ENCODE data around the gene FGFR2. TPM values are rescaled to one million over a fixed set of nuclear protein-coding genes. Genes with fewer than 3 reads are reported as not detected.

FGFR2 gene
- total and polyA plus RNA-seq, 2 donors (not counting 3 experiments of a cell fraction or from before 2014, with no cell fraction given) = 0.06 TPM; not detected in 1

- H2AFZ ChIP-seq (ENCODE audit: low read depth, low read length) = no peak overlapping the region
- H3K9ac ChIP-seq (replicated peaks; ENCODE audit: extremely low read depth, insufficient read depth, low read length) = no peak overlapping the region
- CTCF ChIA-PET = no interaction called here
- intact Hi-C loops (cut with micrococcal nuclease) = no loop called here
- H3K27ac ChIP-seq (ENCODE audit: insufficient read depth, low read depth, low read length) = no peak overlapping the region
- TF ChIP-seq EZH2 (IDR thresholded peaks at IDR 0.05; ENCODE audit: borderline replicate concordance, low read depth, low read length, severe bottlenecking) = no peak
- no peak for TF ChIP-seq POLR2AphosphoS5 (IDR thresholded peaks at IDR 0.05; ENCODE audit: insufficient read depth, low read depth, low read length)
- TF ChIP-seq POLR2A (IDR thresholded peaks at IDR 0.05; ENCODE audit: low read depth, low read length) = no peak
- no peak for TF ChIP-seq MYC (IDR thresholded peaks at IDR 0.05; ENCODE audit: low read depth, low read length)
- no peak for TF ChIP-seq FOS (IDR thresholded peaks at IDR 0.05; ENCODE audit: borderline replicate concordance, insufficient read depth, low read length)
- TF ChIP-seq JUN (IDR thresholded peaks at IDR 0.05; ENCODE audit: borderline replicate concordance, insufficient read depth, insufficient read length, low read depth) = no peak
- TF ChIP-seq CTCF (IDR thresholded peaks at IDR 0.05; ENCODE audit: extremely low read depth in 1 of 2, insufficient read depth in 1 of 2, low read depth in 1 of 2, low read length in 2 of 2) = no peak
- FAIRE-seq (no peak), DNase-seq (ENCODE audit: low read depth, low spot score) (no peak)
- no peaks in the 10 kb centered on the region for H3K4me1 ChIP-seq (ENCODE audit: control insufficient read depth, extremely low read depth, insufficient read depth, low read length)
- POLR2A ChIA-PET = no interaction called here
- no peaks in the 10 kb centered on the region for H3K9me3 ChIP-seq (replicated peaks; ENCODE audit: control insufficient read depth, insufficient read depth, low read length)
- no TSS peak for BruUV-seq (replicated peaks)
- H3K9me1 ChIP-seq (replicated peaks; ENCODE audit: control insufficient read depth, extremely low read depth, insufficient read depth, low read length) = no peaks in the 10 kb centered on the region
- H3K4me3 ChIP-seq (replicated peaks in 1 of 3; ENCODE audit: insufficient read depth in 1 of 3, low read depth in 1 of 3, low read length in 3 of 3) = no peak overlapping the region
- no peaks in the 10 kb centered on the region for H4K20me1 ChIP-seq (replicated peaks; ENCODE audit: control insufficient read depth, extremely low read depth, insufficient read depth, low read length)
- no peaks in the 10 kb centered on the region for H3K27me3 ChIP-seq (ENCODE audit: control insufficient read depth in 2 of 2, insufficient read depth in 2 of 2, low read length in 2 of 2)
- dilution Hi-C loops (cut with MboI; ENCODE audit: extremely low pct_ligation_motif_present, low sequenced_read_pairs) = no loop called here
- no peaks in the 10 kb centered on the region for H3K36me3 ChIP-seq (ENCODE audit: control insufficient read depth in 2 of 2, extremely low read depth in 1 of 2, insufficient read depth in 2 of 2, low read length in 2 of 2)
- no peaks in the 10 kb centered on the region for H3K79me2 ChIP-seq (ENCODE audit: control insufficient read depth, insufficient read depth, low read length)
- no peak overlapping the region for H3K4me2 ChIP-seq (ENCODE audit: insufficient read depth, low read length)
Measured at GRCh38 chr10:121531076-121531829, 67.0 kb downstream of the FGFR2 start.
